Measurements from ENCODE around the gene YWHAH.
A peak's percentile ranks its signal among the peaks of the same experiment; 100 is the strongest.

The YWHAH gene

DNA sequence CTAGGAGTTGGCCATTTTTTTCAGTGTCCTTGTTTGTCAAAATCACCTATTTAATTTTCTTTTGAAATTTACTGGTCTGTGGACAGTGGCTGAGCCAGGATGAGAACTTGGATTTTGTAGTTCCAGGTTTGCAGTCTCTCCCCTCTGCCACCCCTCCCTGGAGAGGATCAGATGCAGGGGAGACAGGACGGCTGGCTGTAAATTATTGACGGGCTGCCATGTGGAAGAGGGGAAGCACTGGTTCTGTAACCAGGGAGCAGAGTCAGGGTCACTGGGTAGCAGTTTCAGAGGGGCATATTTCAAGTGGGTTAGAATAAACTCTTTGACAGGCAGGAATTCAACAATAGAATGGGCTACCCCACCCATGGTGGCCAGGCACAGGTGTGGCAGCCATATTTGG, 20.6 kb upstream of the YWHAH start:
- DNase-seq (ENCODE audit: low read depth) = no peak

DNA sequence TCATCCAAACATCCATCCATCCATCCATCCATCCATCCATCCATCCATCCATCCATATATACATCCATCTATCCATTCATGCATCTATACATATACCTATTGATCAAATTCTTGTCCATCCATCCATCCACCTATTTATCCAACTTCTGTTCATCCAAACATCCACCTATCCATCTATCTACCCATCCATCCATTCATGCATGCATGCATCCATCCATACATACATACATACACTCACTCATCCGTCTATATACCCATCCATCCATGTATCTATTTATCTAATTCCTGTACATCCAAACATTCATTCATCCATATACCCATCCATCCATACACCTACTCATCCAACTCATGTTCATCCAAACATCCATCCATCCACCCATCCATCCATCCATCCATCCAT, 19.3 kb upstream of the YWHAH start:
- no peak for DNase-seq (ENCODE audit: low read depth)

- no peak for DNase-seq (ENCODE audit: low read depth)
Measured at GRCh38 chr22:31926024-31926423, 18.3 kb upstream of the YWHAH start.

GRCh38 chr22:31926969-31927368, 17.4 kb upstream of the YWHAH start:
- no peak for DNase-seq (ENCODE audit: low read depth)

DNA sequence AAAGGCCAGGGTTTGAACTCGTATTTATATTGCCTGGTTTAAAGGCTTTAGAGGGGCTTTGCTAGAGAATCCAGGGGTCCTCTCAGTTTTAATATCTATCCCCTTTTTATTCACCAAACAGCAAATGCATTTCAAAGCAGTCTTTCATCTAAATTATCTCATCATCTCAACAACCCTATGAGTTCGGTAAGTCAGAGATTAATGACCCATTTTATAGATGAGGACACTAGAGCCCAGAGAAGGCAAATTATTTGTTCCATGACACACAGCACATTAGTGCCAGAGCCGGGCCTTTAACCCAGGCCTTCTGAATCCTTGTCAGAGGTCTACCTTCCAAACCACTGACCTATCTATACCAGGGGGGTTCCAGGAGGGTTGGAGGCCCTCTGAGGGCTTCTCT, 16.8 kb upstream of the YWHAH start:
- DNase-seq (ENCODE audit: low read depth) = no peak

GRCh38 chr22:31929167-31929930, 15.0 kb upstream of the YWHAH start:
- no peak for DNase-seq (ENCODE audit: low read depth)

DNA sequence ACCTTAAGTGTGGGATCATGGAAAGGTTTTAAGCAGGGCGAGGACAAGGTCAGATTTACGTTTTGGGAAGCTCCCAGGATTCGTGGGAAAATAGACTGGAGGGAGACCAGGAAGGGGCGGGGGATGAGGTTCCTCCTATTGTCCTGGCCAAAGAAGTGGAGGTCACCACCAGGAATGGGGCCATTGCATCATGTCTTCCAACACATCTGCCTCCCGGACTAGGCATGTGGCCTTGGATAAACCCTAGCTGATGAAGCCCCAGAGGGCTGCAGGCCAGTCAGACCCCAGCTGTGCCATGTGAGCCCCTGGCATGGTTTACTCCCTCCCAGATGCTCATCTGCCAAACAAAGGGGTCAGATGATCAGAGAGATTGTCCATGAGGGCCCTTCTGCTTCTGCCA, 11.5 kb upstream of the YWHAH start:
- no peak for DNase-seq (ENCODE audit: low read depth)

DNA sequence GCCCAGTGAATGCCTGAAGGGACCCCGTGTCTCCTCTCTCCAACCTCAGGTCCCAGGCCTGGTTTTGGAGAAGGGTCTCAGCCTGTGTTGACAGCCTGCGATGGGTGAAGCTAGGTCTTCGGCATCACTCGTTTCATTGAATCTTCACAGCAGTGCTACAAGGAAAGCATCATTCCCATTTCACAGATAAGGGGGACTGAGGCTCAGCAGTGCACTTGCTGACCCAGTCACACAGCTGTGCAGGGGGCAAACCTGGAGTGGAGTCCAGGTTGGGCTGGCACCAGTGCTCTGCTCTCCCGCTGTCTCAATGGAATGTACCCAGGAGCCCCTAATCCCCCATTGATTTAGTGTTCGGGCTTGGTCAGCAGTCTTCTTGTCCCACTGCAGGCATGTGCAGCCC, 10.9 kb upstream of the YWHAH start:
- DNase-seq (ENCODE audit: low read depth) = no peak

DNA sequence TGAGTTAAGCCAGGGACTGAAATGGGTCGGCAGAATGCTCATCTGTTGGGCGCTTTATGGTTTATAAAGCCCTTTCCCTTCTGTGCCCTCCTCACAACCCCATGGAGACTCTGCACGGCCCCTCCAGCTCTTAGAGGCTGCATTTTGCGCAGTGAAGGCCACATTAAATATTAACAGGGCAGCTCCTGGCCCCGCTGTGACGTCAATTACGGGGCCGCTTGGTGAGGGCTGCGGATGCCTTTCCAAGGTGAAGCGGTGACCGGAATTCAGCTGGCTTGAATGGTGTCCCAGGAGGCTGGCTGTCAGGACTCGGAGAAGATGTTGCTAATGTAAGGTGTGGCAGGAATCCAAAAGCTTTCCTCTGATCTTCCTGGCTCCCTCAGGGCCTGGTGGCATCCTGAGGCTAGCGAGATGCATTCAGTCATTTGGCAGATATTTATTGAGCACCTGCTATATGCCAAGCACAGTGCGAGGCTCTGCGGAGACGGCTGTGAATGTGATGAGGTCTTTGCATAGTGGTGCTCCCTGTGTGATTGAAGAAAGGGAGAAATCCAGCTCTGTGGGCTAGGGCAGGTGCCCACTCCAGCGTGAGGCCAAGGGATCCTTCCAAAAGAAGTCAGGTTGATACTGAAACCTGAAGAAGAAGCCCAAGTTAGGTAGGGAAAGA, 10.4 kb upstream of the YWHAH start:
- no peak for DNase-seq (ENCODE audit: low read depth)

- no peak for DNase-seq (ENCODE audit: low read depth)
Measured at GRCh38 chr22:31935961-31936635, 8.2 kb upstream of the YWHAH start.

GRCh38 chr22:31937341-31937740, 7.0 kb upstream of the YWHAH start:
- DNase-seq (ENCODE audit: low read depth) = no peak

- DNase-seq (ENCODE audit: low read depth) = no peak
Measured at GRCh38 chr22:31938296-31938695, 6.0 kb upstream of the YWHAH start.

DNA sequence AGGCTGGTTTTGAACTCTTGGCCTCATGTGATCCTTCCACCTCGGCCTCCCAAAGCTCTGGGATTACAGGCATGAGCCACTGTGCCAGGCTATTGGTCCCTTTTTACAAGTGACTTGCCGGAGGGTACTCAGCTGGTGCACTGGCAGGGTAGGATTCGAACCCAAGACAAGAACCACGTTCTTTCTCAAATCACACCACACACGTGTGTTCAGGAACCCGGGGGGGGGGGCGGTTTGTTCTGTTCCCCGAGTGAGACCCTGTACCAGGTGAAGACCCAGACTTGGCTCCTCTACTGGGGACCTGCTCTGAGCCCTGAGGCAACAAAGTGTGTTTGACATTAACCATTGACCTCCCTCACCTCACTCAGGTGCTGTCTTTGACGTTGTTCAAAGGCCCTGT, 3.8 kb upstream of the YWHAH start:
- DNase-seq (ENCODE audit: low read depth) = no peak

- no peak for DNase-seq (ENCODE audit: low read depth)
Measured at GRCh38 chr22:31942091-31942490, 2.2 kb upstream of the YWHAH start.

- no peak for DNase-seq (ENCODE audit: low read depth)
Measured at GRCh38 chr22:31943206-31943977, 943 bp upstream of the YWHAH start.

DNA sequence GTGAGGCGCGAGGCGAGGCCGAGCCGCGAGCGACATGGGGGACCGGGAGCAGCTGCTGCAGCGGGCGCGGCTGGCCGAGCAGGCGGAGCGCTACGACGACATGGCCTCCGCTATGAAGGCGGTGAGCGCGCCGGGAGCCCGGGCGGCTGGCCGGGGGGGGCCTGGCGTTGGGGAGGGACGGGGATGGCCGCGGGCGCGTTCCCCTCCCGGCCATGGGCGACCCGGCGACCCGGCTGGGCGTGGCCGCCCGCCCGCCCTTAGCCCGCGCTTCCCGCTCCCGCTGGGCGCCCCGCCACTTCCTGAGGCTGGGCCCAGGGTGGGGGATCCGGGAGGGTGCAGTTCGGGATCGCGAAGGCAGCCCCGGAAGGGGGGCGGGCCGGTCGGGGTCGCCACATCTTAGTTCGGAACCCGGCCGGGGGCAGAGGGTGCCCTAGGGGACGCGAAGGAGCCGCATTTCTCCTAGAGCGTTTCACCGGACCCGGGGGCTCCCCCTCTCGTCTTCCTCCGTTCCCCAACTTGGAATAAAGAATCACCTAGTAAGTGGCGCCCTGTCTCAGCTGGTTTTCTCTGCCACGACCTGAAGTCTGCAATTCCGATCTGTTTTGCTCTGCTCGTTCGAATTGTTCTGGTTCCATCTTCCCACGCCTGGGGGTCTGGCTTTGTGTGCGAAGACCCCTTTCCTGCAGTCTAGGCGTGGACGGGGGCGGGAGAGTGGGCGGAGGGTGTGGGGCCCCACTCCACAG, 536 bp downstream of the YWHAH start:
- peak; percentile 21 for DNase-seq (ENCODE audit: low read depth)

GRCh38 chr22:31945443-31945855, 1.1 kb downstream of the YWHAH start:
- no peak for DNase-seq (ENCODE audit: low read depth)

DNA sequence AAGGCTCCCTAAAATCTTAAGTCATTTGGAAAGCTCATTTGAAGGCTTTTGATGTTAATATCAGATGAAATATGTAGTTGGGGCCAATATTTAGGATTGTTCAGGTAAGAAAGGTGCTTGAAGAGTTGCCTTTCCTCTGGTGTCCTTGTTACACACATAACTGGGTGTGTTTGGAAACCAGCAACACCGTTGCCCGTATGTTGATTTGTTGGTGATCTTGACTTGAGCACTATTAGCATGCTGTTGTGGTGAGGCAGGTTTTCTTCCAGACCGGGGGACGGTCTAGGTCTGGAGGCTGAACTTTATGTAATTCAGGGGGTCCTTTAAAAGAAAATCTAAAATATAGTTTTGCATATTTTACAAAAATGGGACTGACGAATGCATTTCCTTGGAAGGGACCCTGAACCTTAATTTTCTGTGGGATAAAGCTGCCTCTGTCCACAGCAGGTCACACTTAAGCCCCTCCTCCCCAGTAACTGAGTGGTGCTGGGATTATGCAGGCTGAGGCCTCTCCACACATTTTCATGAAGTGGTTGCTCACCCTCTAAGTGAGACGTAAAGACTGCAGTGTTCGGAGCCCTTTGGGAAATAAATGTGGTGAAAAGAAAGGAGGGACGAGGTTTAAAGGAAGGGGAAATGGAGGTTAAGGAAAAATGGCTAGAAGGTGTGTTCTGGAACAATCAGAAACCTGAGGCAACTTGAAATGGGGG, 1.8 kb downstream of the YWHAH start:
- no peak for DNase-seq (ENCODE audit: low read depth)

DNA sequence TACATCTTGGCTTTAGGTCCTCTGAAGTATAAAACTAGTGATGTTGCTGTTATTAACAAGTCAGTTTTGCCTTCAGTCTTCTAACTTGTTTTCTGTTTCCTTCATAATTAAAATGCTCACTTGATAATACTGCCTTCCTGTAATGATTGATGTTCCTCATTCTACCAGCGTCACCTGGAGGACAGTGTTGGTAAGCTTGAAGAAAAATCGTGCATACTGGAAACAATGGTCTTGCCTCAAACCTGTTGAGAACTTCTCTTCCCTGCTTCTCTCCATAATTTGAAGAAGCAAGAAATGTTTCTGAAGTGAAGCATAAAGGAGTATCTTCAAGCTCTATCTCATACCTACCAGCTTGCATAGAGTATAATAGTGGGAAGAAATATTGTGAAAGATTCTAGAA, 3.0 kb downstream of the YWHAH start:
- DNase-seq (ENCODE audit: low read depth) = no peak

DNA sequence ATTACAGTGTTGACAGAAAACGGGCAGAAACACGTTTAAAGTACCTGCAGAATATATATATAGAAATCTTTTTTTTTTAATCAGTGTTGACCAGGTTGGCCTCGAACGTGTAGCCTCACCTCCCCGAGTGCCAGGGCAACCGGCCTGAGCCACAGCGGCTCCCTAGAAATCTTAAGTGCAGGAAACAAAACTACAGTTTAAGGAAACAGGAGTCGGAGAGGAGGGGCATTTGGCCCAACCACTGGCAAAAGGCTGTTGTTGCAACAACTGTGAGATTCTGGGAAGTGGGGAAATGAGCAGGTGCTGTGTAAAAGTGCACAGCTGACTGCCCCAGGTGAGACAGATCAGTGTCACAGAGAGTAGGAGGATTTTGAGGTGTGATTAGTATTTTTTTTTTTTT, 3.7 kb downstream of the YWHAH start:
- DNase-seq (ENCODE audit: low read depth) = no peak

- DNase-seq (ENCODE audit: low read depth) = no peak
Measured at GRCh38 chr22:31950226-31950625, 5.9 kb downstream of the YWHAH start.

Measured in stimulated activated CD4-positive, alpha-beta T cell treated with anti-CD3 and anti-CD28 coated beads, Interleukin-2, amount 100 ng/mL, for 4 hours (primary cell).